Osteoblast (primary cell): ENCODE data around the gene ADGRG6. TPM values are rescaled to one million over a fixed set of nuclear protein-coding genes. Genes with fewer than 3 reads are reported as not detected.
"Not testable (repeated sequence)": the region's sequence is repeated elsewhere in the genome, so short reads cannot be mapped to it uniquely, and the experiment has no call there.

Experiments
- DNase-seq: peaks from one replicate; pipeline ENCODE4 v3.0.0; 2011; ENCODE audit warnings: low spot score, mixed read lengths; ENCODE audit not compliant: insufficient read length; ENCODE audit errors: missing footprints
- H2AFZ ChIP-seq: 2 replicates; pipeline ENCODE4 v1.6.0; 2011; ENCODE audit warnings: mild to moderate bottlenecking, low read length
- H3K27ac ChIP-seq: 2 replicates; pipeline ENCODE4 v1.5.1; 2011; ENCODE audit warnings: mild to moderate bottlenecking, low read depth, low read length, moderate library complexity
- H3K27me3 ChIP-seq: 2 replicates; pipeline ENCODE4 v1.6.0; 2012; ENCODE audit warnings: mild to moderate bottlenecking, control low read depth, inconsistent platforms, low read length, moderate library complexity; ENCODE audit not compliant: insufficient read depth
- H3K36me3 ChIP-seq: 2 replicates; pipeline ENCODE4 v1.5.1; 2011; ENCODE audit warnings: mild to moderate bottlenecking, low read length, control low read depth, moderate library complexity; ENCODE audit not compliant: insufficient read depth
- H3K4me1 ChIP-seq: 2 replicates; pipeline ENCODE4 v1.5.1; 2011; ENCODE audit warnings: mild to moderate bottlenecking, low read length, control low read depth, moderate library complexity; ENCODE audit not compliant: insufficient read depth
- H3K4me2 ChIP-seq: 2 replicates; pipeline ENCODE4 v1.6.0; 2011; ENCODE audit warnings: mild to moderate bottlenecking, low read length; ENCODE audit not compliant: insufficient read depth
- H3K4me3 ChIP-seq: fragments of 200-600 bp; sonication (generic); 3 replicates; pipeline ENCODE4 v1.5.1; 2012; ENCODE audit warnings: mild to moderate bottlenecking, low read length, inconsistent platforms; ENCODE audit not compliant: insufficient read depth
- H3K79me2 ChIP-seq: 2 replicates; pipeline ENCODE4 v1.6.0; 2012; ENCODE audit warnings: mild to moderate bottlenecking, low read length, control low read depth, inconsistent platforms; ENCODE audit not compliant: insufficient read depth
- H3K9me3 ChIP-seq: 2 replicates; pipeline ENCODE4 v1.5.1; 2011; ENCODE audit warnings: low read depth, low read length, control low read depth
- H4K20me1 ChIP-seq: 2 replicates; pipeline ENCODE4 v1.6.0; 2012; ENCODE audit warnings: mild to moderate bottlenecking, low read length, control low read depth; ENCODE audit not compliant: insufficient read depth
- total RNA-seq: library from RNA; depleted of rRNA; stranded (reverse); fragments of >200 nt; gene quantifications from 2 replicates; pipeline ENCODE4 v1.2.3, GENCODE V29; 2012
- TF ChIP-seq, protein P1 (sequence below): IDR thresholded peaks from 2 replicates; pipeline ENCODE4 v1.5.1; 2011; ENCODE audit warnings: mild to moderate bottlenecking, low read depth, low read length, moderate library complexity; ENCODE audit errors: extremely low read depth

Gene ADGRG6
- total RNA-seq, 1 donor = 0.36 TPM

DNA sequence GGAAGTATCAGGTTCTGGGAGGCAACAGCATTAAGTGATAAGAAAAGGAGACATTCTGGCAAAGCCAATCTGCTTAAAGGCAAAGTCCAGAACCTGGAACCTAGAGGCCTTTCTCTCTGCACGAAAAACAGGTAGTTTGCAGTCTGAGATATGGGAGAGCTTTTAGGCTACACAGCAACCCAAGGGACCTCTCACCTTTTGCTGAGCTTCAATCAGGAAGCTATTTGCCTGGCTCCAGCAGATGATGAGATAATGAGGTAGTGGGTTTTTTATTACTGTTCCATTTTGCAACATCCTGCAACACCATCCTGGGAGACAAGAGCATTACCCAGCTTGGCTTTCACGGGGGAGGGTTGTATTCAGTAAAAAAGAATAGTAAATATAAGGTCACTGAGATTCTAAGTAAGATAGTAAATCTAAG, 143.1 kb downstream of the ADGRG6 start:
- H3K4me3 ChIP-seq = no peak overlapping the region
- DNase-seq = no peak
- H3K4me2 ChIP-seq = no peak overlapping the region
- H3K27ac ChIP-seq = no peak overlapping the region
- no peaks in the 10 kb centered on the region for H3K79me2 ChIP-seq
- no peak overlapping the region for H2AFZ ChIP-seq
- no peaks in the 10 kb centered on the region for H3K36me3 ChIP-seq
- H3K9me3 ChIP-seq = no peaks in the 10 kb centered on the region
- H3K4me1 ChIP-seq = peaks cover 15% of the 10 kb centered on the region
- H4K20me1 ChIP-seq = no peaks in the 10 kb centered on the region
- TF ChIP-seq, protein P1, sequence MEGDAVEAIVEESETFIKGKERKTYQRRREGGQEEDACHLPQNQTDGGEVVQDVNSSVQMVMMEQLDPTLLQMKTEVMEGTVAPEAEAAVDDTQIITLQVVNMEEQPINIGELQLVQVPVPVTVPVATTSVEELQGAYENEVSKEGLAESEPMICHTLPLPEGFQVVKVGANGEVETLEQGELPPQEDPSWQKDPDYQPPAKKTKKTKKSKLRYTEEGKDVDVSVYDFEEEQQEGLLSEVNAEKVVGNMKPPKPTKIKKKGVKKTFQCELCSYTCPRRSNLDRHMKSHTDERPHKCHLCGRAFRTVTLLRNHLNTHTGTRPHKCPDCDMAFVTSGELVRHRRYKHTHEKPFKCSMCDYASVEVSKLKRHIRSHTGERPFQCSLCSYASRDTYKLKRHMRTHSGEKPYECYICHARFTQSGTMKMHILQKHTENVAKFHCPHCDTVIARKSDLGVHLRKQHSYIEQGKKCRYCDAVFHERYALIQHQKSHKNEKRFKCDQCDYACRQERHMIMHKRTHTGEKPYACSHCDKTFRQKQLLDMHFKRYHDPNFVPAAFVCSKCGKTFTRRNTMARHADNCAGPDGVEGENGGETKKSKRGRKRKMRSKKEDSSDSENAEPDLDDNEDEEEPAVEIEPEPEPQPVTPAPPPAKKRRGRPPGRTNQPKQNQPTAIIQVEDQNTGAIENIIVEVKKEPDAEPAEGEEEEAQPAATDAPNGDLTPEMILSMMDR = no peak
- no peaks in the 10 kb centered on the region for H3K27me3 ChIP-seq

DNA sequence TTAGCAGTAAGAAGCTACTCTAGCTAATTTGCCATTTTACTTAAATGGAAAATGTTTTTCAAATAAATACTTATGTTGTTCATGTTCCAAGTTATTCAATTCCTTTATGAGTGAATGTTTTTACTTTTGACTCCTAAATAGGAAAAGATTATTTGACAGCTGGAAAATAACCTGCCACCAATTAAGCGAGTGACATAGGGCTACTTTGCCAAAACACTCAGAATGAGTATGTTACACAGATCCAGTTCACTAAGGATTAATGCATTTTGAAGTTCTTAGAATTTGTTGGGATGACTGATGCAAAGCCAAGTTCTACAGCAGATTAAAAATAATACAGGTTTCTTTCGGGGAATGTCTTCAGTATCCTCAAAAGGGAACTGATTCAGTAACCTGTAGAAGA, 144.4 kb downstream of the ADGRG6 start:
- H2AFZ ChIP-seq = no peak overlapping the region
- no peak overlapping the region for H3K4me2 ChIP-seq
- no peaks in the 10 kb centered on the region for H3K36me3 ChIP-seq
- DNase-seq = no peak
- H3K4me3 ChIP-seq = no peak overlapping the region
- H3K27ac ChIP-seq = no peak overlapping the region
- no peaks in the 10 kb centered on the region for H4K20me1 ChIP-seq
- H3K4me1 ChIP-seq = peaks cover 15% of the 10 kb centered on the region
- no peaks in the 10 kb centered on the region for H3K79me2 ChIP-seq
- H3K9me3 ChIP-seq = no peaks in the 10 kb centered on the region
- TF ChIP-seq, protein P1 = no peak
- no peaks in the 10 kb centered on the region for H3K27me3 ChIP-seq

DNA sequence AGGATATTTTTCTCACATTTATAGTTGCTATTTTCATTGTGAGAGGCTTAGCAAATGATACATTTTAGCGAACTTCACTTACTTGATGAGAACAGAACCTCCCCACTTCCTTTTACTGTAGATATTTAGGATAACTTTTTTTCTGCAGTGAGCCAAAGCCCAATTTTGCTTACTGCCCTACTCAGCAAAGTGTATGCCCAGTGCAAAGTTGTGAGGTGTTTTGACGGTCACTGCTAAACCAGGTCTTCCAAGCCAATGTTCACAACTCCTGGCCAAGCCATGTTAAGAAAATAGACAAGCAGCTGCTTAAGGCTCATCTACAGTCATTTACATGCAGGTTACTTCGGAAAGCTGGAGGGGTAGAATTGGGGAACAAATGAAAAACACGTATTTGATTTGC, 144.8 kb downstream of the ADGRG6 start:
- TF ChIP-seq, protein P1 = no peak
- no peak overlapping the region for H3K27ac ChIP-seq
- DNase-seq = no peak
- peaks cover 15% of the 10 kb centered on the region for H3K4me1 ChIP-seq
- H3K36me3 ChIP-seq = no peaks in the 10 kb centered on the region
- no peaks in the 10 kb centered on the region for H3K27me3 ChIP-seq
- no peaks in the 10 kb centered on the region for H4K20me1 ChIP-seq
- no peak overlapping the region for H2AFZ ChIP-seq
- H3K9me3 ChIP-seq = no peaks in the 10 kb centered on the region
- no peak overlapping the region for H3K4me2 ChIP-seq
- no peaks in the 10 kb centered on the region for H3K79me2 ChIP-seq
- H3K4me3 ChIP-seq = no peak overlapping the region

DNA sequence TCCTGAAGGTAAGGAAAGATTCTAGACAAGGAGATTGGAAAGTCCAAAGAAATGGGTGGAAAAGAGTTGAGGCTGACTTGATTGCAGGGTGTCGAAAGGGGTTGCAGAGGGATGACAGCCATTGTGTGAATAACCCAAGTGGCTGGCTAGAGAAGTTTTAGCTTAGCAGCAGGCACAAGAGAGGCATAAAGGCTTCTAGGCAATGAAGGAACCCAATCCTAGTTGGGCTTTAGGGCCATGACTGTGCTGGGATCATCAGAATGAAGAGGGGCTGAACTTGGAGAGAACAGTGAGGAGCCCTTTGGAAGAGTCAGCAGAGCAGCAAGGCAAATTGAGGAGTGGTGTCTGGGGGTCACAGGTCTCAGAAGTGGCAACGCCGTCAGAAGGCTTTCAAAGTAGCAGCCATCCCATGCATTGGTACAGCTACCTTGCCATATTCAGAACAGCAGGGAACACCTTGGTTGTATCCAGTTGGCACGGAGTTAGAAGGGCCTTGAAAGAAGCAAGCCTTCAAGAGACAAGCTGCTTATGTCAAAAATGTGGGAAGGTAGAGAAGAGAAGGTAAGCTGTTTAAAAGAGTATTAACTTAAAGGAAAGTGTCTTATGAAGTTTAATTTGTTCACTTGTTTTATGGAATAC, 146.4 kb downstream of the ADGRG6 start:
- no peaks in the 10 kb centered on the region for H3K79me2 ChIP-seq
- no peak overlapping the region for H3K27ac ChIP-seq
- H3K36me3 ChIP-seq = no peaks in the 10 kb centered on the region
- no peaks in the 10 kb centered on the region for H4K20me1 ChIP-seq
- H3K9me3 ChIP-seq = no peaks in the 10 kb centered on the region
- TF ChIP-seq, protein P1 = no peak
- H3K4me2 ChIP-seq = no peak overlapping the region
- no peak overlapping the region for H3K4me3 ChIP-seq
- H3K27me3 ChIP-seq = no peaks in the 10 kb centered on the region
- no peak overlapping the region for H2AFZ ChIP-seq
- peaks cover 15% of the 10 kb centered on the region for H3K4me1 ChIP-seq
- no peak for DNase-seq

DNA sequence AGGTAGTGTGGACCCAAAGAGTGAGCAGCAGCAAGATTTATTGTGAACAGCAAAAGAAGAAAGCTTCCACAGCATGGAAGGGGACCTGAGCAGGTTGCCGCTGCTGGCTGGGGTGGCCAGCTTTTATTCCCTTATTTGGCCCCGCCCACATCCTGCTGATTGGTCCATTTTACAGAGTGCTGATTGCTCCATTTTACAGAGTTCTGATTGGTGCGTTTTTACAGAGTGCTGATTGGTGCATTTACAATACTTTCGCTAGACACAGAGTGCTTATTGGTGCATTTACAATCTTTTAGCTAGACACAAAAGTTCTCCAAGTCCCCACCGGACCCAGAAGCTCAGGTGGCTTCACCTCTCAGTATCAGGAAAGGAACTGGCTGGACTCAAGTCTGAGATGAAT, 149.0 kb downstream of the ADGRG6 start:
- H3K36me3 ChIP-seq, DNase-seq: not testable (repeated sequence)

More for the DNA sequence above, 149.0 kb downstream of the ADGRG6 start:
- H3K27me3 ChIP-seq, H2AFZ ChIP-seq, H3K4me3 ChIP-seq, H3K4me1 ChIP-seq, H3K4me2 ChIP-seq, H3K27ac ChIP-seq, H4K20me1 ChIP-seq, H3K79me2 ChIP-seq, H3K9me3 ChIP-seq: not testable (repeated sequence)
